ENCODE data around the gene RAB4A.

GRCh38 chr1:229298887-229299503 is 28.1 kb downstream of the RAB4A start:
- TF ChIP-seq CTCF (IDR thresholded peaks at IDR 0.05; ENCODE audit: low read depth, low read length) (no peak), EZH2phosphoT487 (IDR thresholded peaks at IDR 0.05; ENCODE audit: low read depth) (no peak)
